Stomach (tissue), 9 donors: Measurements from ENCODE around the gene PDE3B. TPM values are rescaled to one million over a fixed set of nuclear protein-coding genes. Genes with fewer than 3 reads are reported as not detected.

Experiments used
- DNase-seq, 2 donors: peaks; one replicate each; pipeline versions ENCODE4 v3.0.0 to v3.0.0-alpha.2; 2013 to 2019
- H3K27ac ChIP-seq, 5 donors: fragments of 200-600 bp in 4 of 5; sonication (generic) in 4 of 5; one replicate each; pipeline ENCODE4 v1.5.1; 2013 to 2019; ENCODE audit warnings: mild to moderate bottlenecking in 1 of 5, moderate library complexity in 1 of 5
- H3K27me3 ChIP-seq, 3 donors: fragments of 200-600 bp; sonication (generic); one replicate each; pipeline ENCODE4 v1.5.1; 2017 to 2019; ENCODE audit warnings: mixed run types in 1 of 3
- H3K36me3 ChIP-seq, 4 donors: fragments of 200-600 bp; sonication (generic); 1 replicate in 3 of 4; 2 replicates in 1 of 4; pipeline ENCODE4 v1.5.1; 2016 to 2019
- H3K4me1 ChIP-seq, 4 donors: fragments of 200-600 bp; sonication (generic); one replicate each; pipeline ENCODE4 v1.5.1; 2016 to 2019
- H3K4me3 ChIP-seq, 4 donors: fragments of 200-600 bp; sonication (generic) in 3 of 4; one replicate each; pipeline ENCODE4 v1.5.1; 2016 to 2019; ENCODE audit warnings: mild to moderate bottlenecking in 1 of 4
- H3K9me3 ChIP-seq, 4 donors: fragments of 200-600 bp; sonication (generic); one replicate each; pipeline ENCODE4 v1.5.1; 2016 to 2019
- EP300 ChIP-seq: sonication (generic); formaldehyde crosslinking; IDR thresholded peaks from one replicate; pipeline ENCODE4 v1.6.1; 2017; ENCODE audit warnings: antibody characterized with exemption
- POLR2A ChIP-seq, 4 donors: fragments of 450-650 bp; IDR thresholded peaks; one replicate each; pipeline ENCODE4 v1.6.1; 2016; ENCODE audit warnings: antibody characterized with exemption in 4 of 4, control low read depth in 2 of 4, mild to moderate bottlenecking in 1 of 4, moderate library complexity in 1 of 4
- POLR2AphosphoS5 ChIP-seq, 3 donors: sonication (generic); formaldehyde crosslinking; IDR thresholded peaks; one replicate each; pipeline ENCODE4 v1.6.1; 2016; ENCODE audit warnings: antibody characterized with exemption in 3 of 3
- WGBS, 5 donors: extraction: QIAGEN DNeasy Blood & Tissue Kit in 3 of 5; methylation state at CpG; one replicate each; pipeline versions ENCODE4 v1.1.5 to v1.1.7; 2013 to 2018; 5-methylcytosine and 5-hydroxymethylcytosine counted together
- intact Hi-C: fragments of 100-400 bp; cut with DNase I; formaldehyde crosslinking; loops from one replicate; pipeline ENCODE4 v1.15.1; 2023; ENCODE audit warnings: low total_unique reads
- polyA plus RNA-seq, 3 donors: library from polyadenylated mRNA; stranded (reverse); fragments of 200-250 nt; gene quantifications; one replicate each; pipeline ENCODE4 v1.2.3, GENCODE V29; 2013
- total RNA-seq, 5 donors: library from RNA; depleted of rRNA; stranded (reverse); fragments of >200 nt; gene quantifications; one replicate each; pipeline versions ENCODE4 v1.1.0 to v1.2.3, GENCODE V29; 2014 to 2016
- TF ChIP-seq, protein P1 (sequence below), 7 experiments: fragments of 450-650 bp in 4 of 7; fragments of 200-600 bp in 3 of 7; sonication (generic) in 3 of 7; IDR thresholded peaks; one replicate each; pipeline ENCODE4 v1.5.1; 2016 to 2019; ENCODE audit warnings: antibody characterized with exemption in 7 of 7, control low read depth in 2 of 7, mild to moderate bottlenecking in 1 of 7
- donor health status: healthy with polysubstance abuse.
- donor health status: Bipolar disorder and iron deficiency.
- donor health status: healthy.

Gene PDE3B
- total and polyA plus RNA-seq, 8 donors: 1.2 to 49.2 (median 14.2) TPM

DNA sequence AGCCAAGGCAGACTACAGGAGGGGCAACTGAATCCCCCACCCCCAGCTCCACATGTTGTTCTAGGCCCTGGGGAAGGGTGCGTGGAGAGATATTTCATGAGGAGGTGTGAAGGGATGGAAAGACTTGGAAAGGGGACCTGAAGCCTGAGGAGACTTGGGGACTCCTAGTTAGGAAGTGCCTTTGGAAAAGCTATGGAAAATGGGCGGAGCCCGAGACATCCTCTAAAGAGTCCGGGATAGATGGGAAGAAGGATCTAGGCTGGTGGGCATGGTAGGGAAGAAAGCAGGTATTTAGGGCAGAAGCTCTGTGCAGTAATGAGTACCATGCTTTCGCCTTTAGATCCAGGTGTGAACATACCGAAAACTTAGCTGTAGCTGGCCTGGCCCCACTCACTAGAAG, 263.4 kb downstream of the PDE3B start:
- no peak overlapping the region for H3K4me3 ChIP-seq
- H3K27me3 ChIP-seq: no peaks in the 10 kb centered on the region
- no peak overlapping the region for H3K27ac ChIP-seq
- intact Hi-C loops: loop anchor here (10.0 kb wide), 2 partner anchors 112 to 362 kb away; no protein-coding TSS in a partner anchor
- DNase-seq: no peak
- WGBS, 5 donors: 75 to 88% (median 81%) methylated on average over 6 of the region's 6 CpGs
- peaks cover 10 to 31% (median 25%) of the 10 kb centered on the region in 4 donors for H3K4me1 ChIP-seq
- H3K36me3 ChIP-seq: no peaks in the 10 kb centered on the region
- no peak for TF ChIP-seq POLR2AphosphoS5 (IDR thresholded peaks at IDR 0.05)
- H3K9me3 ChIP-seq: no peaks in the 10 kb centered on the region

DNA sequence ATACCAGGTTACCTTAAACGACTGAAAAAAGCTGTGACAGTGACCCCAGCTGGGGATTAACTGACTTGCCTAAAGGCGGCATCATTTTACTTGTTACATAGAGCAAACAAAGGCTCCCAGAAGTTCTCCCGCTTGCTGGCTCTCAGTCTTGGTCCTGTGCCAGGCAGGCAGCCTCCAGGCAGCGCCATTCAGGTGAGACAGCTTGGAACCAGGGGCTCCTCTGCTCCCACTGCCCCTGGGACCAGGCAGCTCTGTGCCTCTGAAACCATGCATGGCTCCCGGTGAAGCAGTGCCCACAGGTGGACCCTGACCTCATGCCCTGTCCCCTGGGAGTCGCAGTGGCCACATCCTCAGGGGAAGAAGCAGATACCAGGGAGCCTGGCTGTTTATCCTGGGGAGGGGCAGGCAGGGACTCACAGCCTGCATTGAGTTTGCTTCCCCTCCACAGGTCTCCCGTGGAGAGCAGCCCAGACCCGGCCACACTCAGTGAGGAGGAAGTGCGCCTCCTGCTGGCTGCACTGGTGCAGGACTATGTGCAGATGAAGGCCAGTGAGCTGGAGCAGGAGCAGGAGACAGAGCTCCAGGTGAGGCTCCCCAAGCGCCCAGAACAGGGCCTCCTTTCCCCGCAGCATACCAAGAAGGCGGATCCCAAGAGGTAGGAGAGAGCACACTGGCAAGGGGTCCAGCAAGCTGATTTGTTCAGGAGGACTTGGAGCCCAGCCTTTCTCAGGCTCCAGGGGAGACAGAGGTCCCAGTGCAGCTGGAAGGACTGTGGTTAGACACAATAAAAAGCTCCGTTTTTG, 264.0 kb downstream of the PDE3B start:
- Histone ChIP-seq H3K27me3 (no peaks in the 10 kb centered on the region), H3K4me1 (peaks cover 10 to 31% (median 25%) of the 10 kb centered on the region in 4 donors), H3K36me3 (no peaks in the 10 kb centered on the region), H3K4me3 (no peak overlapping the region), H3K27ac (no peak overlapping the region), H3K9me3 (no peaks in the 10 kb centered on the region)
- TF ChIP-seq, protein P1, sequence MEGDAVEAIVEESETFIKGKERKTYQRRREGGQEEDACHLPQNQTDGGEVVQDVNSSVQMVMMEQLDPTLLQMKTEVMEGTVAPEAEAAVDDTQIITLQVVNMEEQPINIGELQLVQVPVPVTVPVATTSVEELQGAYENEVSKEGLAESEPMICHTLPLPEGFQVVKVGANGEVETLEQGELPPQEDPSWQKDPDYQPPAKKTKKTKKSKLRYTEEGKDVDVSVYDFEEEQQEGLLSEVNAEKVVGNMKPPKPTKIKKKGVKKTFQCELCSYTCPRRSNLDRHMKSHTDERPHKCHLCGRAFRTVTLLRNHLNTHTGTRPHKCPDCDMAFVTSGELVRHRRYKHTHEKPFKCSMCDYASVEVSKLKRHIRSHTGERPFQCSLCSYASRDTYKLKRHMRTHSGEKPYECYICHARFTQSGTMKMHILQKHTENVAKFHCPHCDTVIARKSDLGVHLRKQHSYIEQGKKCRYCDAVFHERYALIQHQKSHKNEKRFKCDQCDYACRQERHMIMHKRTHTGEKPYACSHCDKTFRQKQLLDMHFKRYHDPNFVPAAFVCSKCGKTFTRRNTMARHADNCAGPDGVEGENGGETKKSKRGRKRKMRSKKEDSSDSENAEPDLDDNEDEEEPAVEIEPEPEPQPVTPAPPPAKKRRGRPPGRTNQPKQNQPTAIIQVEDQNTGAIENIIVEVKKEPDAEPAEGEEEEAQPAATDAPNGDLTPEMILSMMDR (IDR thresholded peaks at IDR 0.05): peak in 5 of 7 experiments; percentile 61 to 79 (median 75)
- no peak for TF ChIP-seq POLR2A (IDR thresholded peaks at IDR 0.05)
- peak; percentile 83 to 90 for DNase-seq
- WGBS, 5 donors: 22 to 32% (median 25%) methylated on average over 11 to 13 of the region's 13 CpGs
- intact Hi-C loops: loop anchor here (10.0 kb wide), 2 partner anchors 113 to 363 kb away; no protein-coding TSS in a partner anchor

DNA sequence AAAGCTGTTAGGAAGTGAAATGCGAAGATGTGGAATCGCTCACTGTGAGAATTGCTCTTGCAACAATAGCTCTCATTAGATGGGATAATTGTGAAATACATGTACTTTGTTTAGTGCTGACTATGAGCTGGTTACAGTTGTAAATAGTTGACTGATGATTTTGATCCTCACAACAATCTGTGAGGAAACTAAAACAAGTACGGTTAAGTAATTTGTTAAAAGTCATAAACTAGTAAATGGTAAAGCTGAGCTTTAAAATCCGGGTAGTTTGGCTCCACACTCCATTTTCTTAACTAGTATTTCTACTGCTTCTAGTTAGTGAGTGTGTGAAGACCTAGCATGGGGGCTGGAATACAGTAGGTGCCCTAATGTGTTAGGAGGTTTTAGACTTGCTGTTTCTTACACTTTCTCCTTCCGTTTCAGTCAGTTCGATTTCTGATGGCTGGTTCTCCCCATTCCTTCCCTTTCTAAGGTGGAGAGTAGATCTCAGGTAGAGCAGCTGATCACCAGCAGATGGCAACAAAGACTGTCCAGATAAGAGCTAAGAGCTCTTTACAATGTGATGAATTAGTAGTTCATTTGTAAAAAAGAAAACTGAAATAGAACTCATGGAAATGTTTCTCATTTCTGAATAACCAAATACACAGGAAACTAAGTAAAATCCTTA, 264.7 kb downstream of the PDE3B start:
- Histone ChIP-seq H3K27me3 (no peaks in the 10 kb centered on the region), H3K4me1 (peaks cover 10 to 31% (median 25%) of the 10 kb centered on the region in 4 donors), H3K36me3 (no peaks in the 10 kb centered on the region), H3K9me3 (no peaks in the 10 kb centered on the region), H3K27ac (no peak overlapping the region), H3K4me3 (no peak overlapping the region)
- 33 to 51% (median 40%) methylated on average over 6 of the region's 6 CpGs for WGBS, 5 donors
- TF ChIP-seq, protein P1 (IDR thresholded peaks at IDR 0.05): peak in 4 of 7 experiments; percentile 29 to 56 (median 40)
- no peak for TF ChIP-seq POLR2A (IDR thresholded peaks at IDR 0.05)
- intact Hi-C loops: loop anchor here (10.0 kb wide), 2 partner anchors 114 to 364 kb away; no protein-coding TSS in a partner anchor
- DNase-seq: peak in 1 of 2 donors; percentile 75

DNA sequence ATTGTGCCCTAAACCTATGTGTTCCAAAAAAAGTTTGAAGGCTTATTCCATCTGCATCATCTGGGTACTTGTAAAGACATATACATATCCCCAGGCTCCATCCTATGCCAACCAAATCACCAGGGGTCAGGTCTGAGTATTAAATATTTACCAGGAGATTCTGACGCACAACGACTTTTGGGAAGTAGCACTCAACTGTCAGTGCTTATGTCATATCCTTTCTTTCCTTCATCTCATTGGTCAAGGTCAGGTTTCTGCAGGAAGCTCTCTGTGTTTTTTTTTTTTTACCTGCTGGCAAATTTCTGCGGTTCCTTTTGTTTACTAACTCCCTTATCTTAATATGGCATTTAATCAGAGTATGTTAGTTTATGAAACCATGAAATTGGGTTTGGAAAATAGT, 270.9 kb downstream of the PDE3B start:
- no peak for TF ChIP-seq EP300
- TF ChIP-seq POLR2AphosphoS5 (IDR thresholded peaks at IDR 0.05): no peak
- TF ChIP-seq POLR2A (IDR thresholded peaks at IDR 0.05): no peak
- TF ChIP-seq, protein P1 (IDR thresholded peaks at IDR 0.05): no peak
- intact Hi-C loops: loop anchor here (10.0 kb wide), 1 partner anchor 160 kb away; the partner anchor contains the start of gene CALCB

More for the DNA sequence above, 270.9 kb downstream of the PDE3B start:
- Histone ChIP-seq H3K4me1 (no peaks in the 10 kb centered on the region), H3K4me3 (no peak overlapping the region), H3K9me3 (no peaks in the 10 kb centered on the region), H3K27me3 (no peaks in the 10 kb centered on the region), H3K36me3 (no peaks in the 10 kb centered on the region), H3K27ac (no peak overlapping the region)
- WGBS, 5 donors: 50 to 61% (median 52%) methylated on average over 3 of the region's 3 CpGs
- DNase-seq: no peak
